ENCODE results near the gene XXYLT1.

The XXYLT1 gene

DNA sequence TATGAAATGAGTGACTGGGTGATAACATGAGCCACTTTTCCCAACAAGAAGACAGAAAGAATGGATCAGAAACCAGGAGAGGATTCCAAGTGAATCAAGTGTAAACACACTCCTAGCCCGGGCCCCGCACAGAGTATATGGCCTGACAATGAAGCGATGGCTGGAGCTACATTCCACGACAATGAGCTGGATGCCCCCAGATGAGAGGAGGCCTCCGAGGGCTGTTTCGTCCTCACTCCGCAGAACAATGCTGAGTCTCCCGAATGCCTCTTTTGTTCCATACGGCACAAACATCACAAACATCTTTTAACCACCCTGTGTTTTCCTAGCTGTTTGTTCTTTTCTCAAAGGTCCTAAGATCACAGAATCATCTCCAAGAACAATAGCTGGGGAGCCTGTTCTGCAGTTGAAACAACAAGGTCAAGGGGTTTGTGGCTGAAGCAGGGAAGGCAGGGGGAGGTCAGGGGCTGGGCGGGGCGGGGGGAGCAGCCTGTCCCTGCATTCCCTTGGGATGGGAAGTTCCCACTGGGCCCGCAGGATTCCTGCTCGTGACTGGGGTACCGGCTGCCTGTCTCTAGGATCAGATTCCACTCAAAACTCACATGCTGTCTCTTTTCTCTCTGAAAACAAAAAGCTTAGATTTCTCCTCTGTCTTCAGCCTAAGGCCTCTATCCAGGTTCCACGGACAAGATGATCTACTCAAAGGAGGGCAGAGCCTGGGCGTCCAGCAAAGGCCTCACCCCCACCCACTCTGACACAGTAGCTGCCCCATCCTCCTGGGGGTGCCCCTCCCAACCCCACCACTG, 151.3 kb downstream of the XXYLT1 start:
- ChIA-PET CTCF (no interaction called here), POLR2A (no interaction called here)
- TF ChIP-seq FOXK2 (IDR thresholded peaks at IDR 0.05), result no peak
- TF ChIP-seq ELF4 (IDR thresholded peaks at IDR 0.05), result no peak
- TF ChIP-seq CTBP1 (IDR thresholded peaks at IDR 0.05; ENCODE audit: borderline replicate concordance), result no peak
- no peak for DNase-seq (ENCODE audit: extremely low spot score)

DNA sequence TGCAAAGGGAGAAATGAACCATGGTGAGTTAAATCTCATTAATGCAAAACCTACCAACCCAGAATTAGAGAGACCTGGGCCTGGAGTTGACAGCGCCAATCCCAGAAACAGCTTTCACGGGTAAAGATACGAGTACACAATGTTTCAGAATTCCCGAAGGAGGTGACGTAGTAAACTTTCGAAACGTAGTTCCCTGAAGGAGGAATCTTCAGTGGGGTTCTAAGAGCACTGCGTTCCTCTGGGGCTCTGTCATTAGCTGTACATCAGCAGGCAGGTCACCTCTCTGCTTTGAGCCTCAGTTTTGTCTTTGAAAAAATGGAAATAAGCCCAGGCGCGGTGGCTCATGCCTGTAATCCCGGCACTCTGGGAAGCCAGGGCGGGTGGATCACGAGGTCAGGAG, 152.3 kb downstream of the XXYLT1 start:
- no peak for TF ChIP-seq HDGF (IDR thresholded peaks at IDR 0.05; ENCODE audit: borderline replicate concordance)
- TF ChIP-seq NFRKB (IDR thresholded peaks at IDR 0.05), result no peak
- no peak for TF ChIP-seq L3MBTL2 (conservative IDR thresholded peaks at IDR 0.05)
- TF ChIP-seq FOXK2 (IDR thresholded peaks at IDR 0.05), result no peak
- TF ChIP-seq ARNT (IDR thresholded peaks at IDR 0.05), result no peak
- TF ChIP-seq SP1 (IDR thresholded peaks at IDR 0.05), result no peak
- no peak for TF ChIP-seq FOXA1 (IDR thresholded peaks at IDR 0.05)
- no peak for TF ChIP-seq FOXM1 (IDR thresholded peaks at IDR 0.05; ENCODE audit: borderline replicate concordance)
- ChIA-PET CTCF (no interaction called here), POLR2A (no interaction called here)
- no peak for DNase-seq (ENCODE audit: extremely low spot score)

DNA sequence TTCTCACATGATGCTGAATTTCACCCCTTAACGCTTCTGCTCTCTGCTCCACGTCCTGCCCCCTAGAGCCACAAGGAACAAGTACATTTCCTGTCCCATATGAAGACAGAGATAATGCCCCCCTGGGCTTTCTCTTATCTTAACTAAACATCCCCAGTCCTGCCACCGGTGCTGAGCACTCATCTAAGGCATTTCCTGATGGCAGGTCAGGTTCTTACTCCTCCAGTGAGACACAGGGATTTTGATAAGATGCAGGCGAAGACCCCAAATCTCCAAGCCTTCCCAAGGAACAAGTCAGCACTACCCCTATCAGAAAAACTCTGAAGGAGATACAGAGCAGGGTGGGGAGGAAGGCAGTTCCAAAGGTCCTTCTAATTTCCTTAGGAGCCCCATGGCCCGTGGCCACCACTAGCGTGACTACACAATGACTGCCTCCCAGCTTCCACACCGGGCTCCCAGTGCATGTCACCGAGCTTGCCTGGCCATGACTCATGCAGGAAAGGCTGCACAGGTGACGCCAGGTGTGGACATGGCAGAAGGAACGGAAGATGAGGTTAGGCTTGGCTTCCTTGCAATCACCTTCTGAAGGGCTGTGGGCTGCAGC, 152.9 kb downstream of the XXYLT1 start:
- ChIA-PET POLR2A (no interaction called here), CTCF (no interaction called here)
- TF ChIP-seq NFRKB (IDR thresholded peaks at IDR 0.05) (no peak), L3MBTL2 (conservative IDR thresholded peaks at IDR 0.05) (no peak), BHLHE40 (IDR thresholded peaks at IDR 0.05; ENCODE audit: borderline replicate concordance) (no peak), FOXK2 (IDR thresholded peaks at IDR 0.05) (no peak), LEF1 (IDR thresholded peaks at IDR 0.05; ENCODE audit: borderline replicate concordance) (no peak), CTBP1 (IDR thresholded peaks at IDR 0.05; ENCODE audit: borderline replicate concordance) (no peak), FOXA1 (IDR thresholded peaks at IDR 0.05) (no peak), TARDBP (IDR thresholded peaks at IDR 0.05) (no peak), SUZ12 (IDR thresholded peaks at IDR 0.05) (no peak), ZNF384 (IDR thresholded peaks at IDR 0.05) (no peak)
- TF ChIP-seq, protein P1, sequence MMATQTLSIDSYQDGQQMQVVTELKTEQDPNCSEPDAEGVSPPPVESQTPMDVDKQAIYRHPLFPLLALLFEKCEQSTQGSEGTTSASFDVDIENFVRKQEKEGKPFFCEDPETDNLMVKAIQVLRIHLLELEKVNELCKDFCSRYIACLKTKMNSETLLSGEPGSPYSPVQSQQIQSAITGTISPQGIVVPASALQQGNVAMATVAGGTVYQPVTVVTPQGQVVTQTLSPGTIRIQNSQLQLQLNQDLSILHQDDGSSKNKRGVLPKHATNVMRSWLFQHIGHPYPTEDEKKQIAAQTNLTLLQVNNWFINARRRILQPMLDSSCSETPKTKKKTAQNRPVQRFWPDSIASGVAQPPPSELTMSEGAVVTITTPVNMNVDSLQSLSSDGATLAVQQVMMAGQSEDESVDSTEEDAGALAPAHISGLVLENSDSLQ (IDR thresholded peaks at IDR 0.05), result no peak
- no peak for DNase-seq (ENCODE audit: extremely low spot score)

DNA sequence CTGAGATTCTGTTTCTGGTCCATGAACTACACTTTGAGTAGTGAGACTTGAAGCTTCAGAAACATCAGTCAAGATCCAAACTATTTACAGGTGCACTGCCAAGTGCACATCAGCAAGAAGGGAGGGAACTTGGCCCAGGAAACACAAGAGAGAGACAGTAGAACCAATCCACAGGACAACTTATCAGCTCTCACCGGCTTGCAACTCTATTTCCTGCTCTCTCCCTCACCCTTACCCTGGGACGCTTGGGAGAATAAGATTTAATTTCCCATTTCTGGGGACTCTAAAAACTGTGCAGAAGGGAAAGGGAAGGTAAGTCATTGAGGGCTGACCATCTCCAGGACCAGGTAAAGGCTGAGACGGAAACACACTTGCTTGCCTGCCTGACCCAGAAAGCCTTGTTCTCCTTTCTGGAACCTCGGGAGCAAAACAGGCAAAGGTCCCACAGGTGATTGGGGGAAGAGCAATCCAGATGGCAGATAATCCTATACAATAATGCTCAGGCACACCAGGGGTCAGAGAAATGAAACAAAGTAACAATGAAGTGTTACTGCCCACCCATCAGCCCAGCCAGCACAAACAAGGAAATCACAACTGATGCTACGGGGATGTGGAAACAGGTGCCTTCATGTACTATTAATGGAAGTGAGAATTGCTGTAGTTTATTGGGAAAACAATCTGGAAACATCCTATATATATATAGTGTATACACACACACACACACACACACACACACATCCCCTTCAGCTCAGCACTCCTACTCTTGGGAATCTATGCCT, 154.4 kb downstream of the XXYLT1 start:
- TF ChIP-seq NFRKB (IDR thresholded peaks at IDR 0.05) (no peak), CTBP1 (IDR thresholded peaks at IDR 0.05; ENCODE audit: borderline replicate concordance) (no peak), SP1 (IDR thresholded peaks at IDR 0.05) (no peak), ARNT (IDR thresholded peaks at IDR 0.05) (no peak), L3MBTL2 (conservative IDR thresholded peaks at IDR 0.05) (no peak), HDGF (IDR thresholded peaks at IDR 0.05; ENCODE audit: borderline replicate concordance) (no peak), LEF1 (IDR thresholded peaks at IDR 0.05; ENCODE audit: borderline replicate concordance) (no peak), TARDBP (IDR thresholded peaks at IDR 0.05) (no peak)
- TF ChIP-seq, protein P1 (IDR thresholded peaks at IDR 0.05), result no peak
- CTCF ChIA-PET, result no interaction called here
- POLR2A ChIA-PET, result no interaction called here
- DNase-seq (ENCODE audit: extremely low spot score), result no peak

DNA sequence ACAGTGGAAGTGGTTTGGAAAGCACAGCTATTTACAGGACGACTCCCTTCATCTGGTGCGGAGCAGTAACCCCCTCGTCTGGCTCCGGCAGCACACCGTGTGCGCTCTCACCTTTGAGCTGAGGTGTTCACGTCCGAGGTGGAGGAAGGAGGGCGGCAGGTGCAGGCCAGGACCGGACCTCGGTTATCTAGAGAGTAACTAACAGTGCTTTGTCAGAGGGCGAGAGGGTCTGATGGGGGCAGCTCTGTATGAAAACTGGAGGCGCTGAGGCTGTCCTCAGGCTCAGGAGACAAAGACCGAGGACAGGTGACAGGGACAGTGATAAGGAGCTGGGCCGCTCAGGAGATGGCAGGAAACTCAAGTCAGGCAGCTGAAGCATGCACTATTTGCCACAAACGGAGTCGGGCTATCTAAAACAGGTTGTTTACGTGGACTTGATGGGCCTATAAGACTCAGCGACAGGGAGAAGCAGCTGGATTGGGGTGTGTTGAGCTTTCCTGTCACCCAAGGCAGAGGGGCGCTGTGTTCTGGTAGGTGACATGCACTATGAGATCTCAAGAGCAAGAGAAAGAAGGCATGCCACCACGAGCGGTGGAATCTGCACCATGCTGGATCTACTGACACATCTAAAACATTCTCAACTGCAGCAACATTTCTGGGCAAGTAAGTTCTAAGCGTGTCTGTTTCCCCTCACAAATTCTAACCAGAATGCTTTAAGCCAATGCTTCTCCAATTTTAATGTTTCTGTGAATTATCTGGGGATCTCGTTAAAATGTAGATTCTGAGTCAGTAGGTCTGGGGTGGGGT, 155.2 kb downstream of the XXYLT1 start:
- DNase-seq (ENCODE audit: extremely low spot score), result no peak
- no peak for TF ChIP-seq ARNT (IDR thresholded peaks at IDR 0.05)
- TF ChIP-seq TARDBP (IDR thresholded peaks at IDR 0.05), result no peak
- no peak for TF ChIP-seq ELF4 (IDR thresholded peaks at IDR 0.05)
- no peak for TF ChIP-seq FOXK2 (IDR thresholded peaks at IDR 0.05)
- TF ChIP-seq FOXA1 (IDR thresholded peaks at IDR 0.05), result no peak
- TF ChIP-seq BHLHE40 (IDR thresholded peaks at IDR 0.05; ENCODE audit: borderline replicate concordance), result no peak
- TF ChIP-seq NFRKB (IDR thresholded peaks at IDR 0.05), result no peak
- TF ChIP-seq LEF1 (IDR thresholded peaks at IDR 0.05; ENCODE audit: borderline replicate concordance), result no peak
- TF ChIP-seq CTBP1 (IDR thresholded peaks at IDR 0.05; ENCODE audit: borderline replicate concordance), result no peak
- TF ChIP-seq SUZ12 (IDR thresholded peaks at IDR 0.05), result no peak
- no peak for TF ChIP-seq L3MBTL2 (conservative IDR thresholded peaks at IDR 0.05)
- no peak for TF ChIP-seq HDGF (IDR thresholded peaks at IDR 0.05; ENCODE audit: borderline replicate concordance)
- ChIA-PET POLR2A (no interaction called here), CTCF (no interaction called here)

Measured in HEK293T (cell line).